GM12878 (cell line): ENCODE measurements around the gene ZNF181. TPM values are rescaled to one million over a fixed set of nuclear protein-coding genes. Genes with fewer than 3 reads are reported as not detected.

ENCODE experiments used
- BHLHE40 ChIP-seq, 2 experiments: fragments of 450-650 bp in 1 of 2; IDR thresholded peaks; 2 replicates each; pipeline ENCODE4 v1.6.1; 2011 to 2017; ENCODE audit warnings: low read depth in 2 of 2, borderline replicate concordance in 1 of 2, improper control_type of control experiment in 1 of 2, low read length in 1 of 2, mild to moderate bottlenecking in 1 of 2
- CBX3 ChIP-seq: fragments of 200-600 bp; sonication (generic); IDR thresholded peaks from 2 replicates; pipeline ENCODE4 v1.6.1; 2016; ENCODE audit warnings: low read depth, borderline replicate concordance
- CHD4 ChIP-seq: fragments of 200-600 bp; sonication (generic); IDR thresholded peaks from 2 replicates; pipeline ENCODE4 v1.6.1; 2016; ENCODE audit warnings: mild to moderate bottlenecking
- CTCF ChIP-seq, 3 experiments: IDR thresholded peaks in 2 of 3; conservative IDR thresholded peaks in 1 of 3; 2 replicates each; pipeline ENCODE4 v1.5.1; 2011; ENCODE audit warnings: low read depth in 3 of 3, low read length in 3 of 3, mild to moderate bottlenecking in 3 of 3, control low read depth in 2 of 3, moderate library complexity in 2 of 3, inconsistent platforms in 1 of 3, mixed read lengths in 1 of 3; ENCODE audit not compliant: control insufficient read depth in 2 of 3, insufficient read depth in 1 of 3; ENCODE audit errors: extremely low read depth in 1 of 3
- GATAD2B ChIP-seq: fragments of 450-650 bp; conservative IDR thresholded peaks from 2 replicates; pipeline ENCODE4 v1.6.1; 2017; ENCODE audit warnings: low read depth, mild to moderate bottlenecking, moderate library complexity
- PKNOX1 ChIP-seq: fragments of 450-650 bp; IDR thresholded peaks from 2 replicates; pipeline ENCODE4 v1.6.1; 2016; ENCODE audit warnings: mild to moderate bottlenecking
- POLR2AphosphoS2 ChIP-seq: IDR thresholded peaks from 2 replicates; pipeline ENCODE4 v1.6.1; 2011; ENCODE audit warnings: low read depth, mild to moderate bottlenecking, low read length, improper control_type of control experiment, moderate library complexity
- RAD21 ChIP-seq: IDR thresholded peaks from 2 replicates; pipeline ENCODE4 v1.6.1; 2011; ENCODE audit warnings: mild to moderate bottlenecking, low read depth, low read length, moderate library complexity; ENCODE audit not compliant: insufficient read depth
- RELB ChIP-seq: fragments of 450-650 bp; IDR thresholded peaks from 2 replicates; pipeline ENCODE4 v1.6.1; 2017; ENCODE audit warnings: low read depth, mild to moderate bottlenecking, moderate library complexity
- SREBF1 ChIP-seq: IDR thresholded peaks from 2 replicates; pipeline ENCODE4 v1.6.1; 2012; ENCODE audit warnings: mild to moderate bottlenecking, low read length
- TBL1XR1 ChIP-seq: IDR thresholded peaks from 2 replicates; pipeline ENCODE4 v1.6.1; 2012; ENCODE audit warnings: low read depth, low read length, improper control_type of control experiment
- TCF7 ChIP-seq: IDR thresholded peaks from 2 replicates; pipeline ENCODE4 v1.6.1; 2014; ENCODE audit warnings: antibody characterized with exemption, borderline replicate concordance
- ZNF592 ChIP-seq: fragments of 450-650 bp; IDR thresholded peaks from 2 replicates; pipeline ENCODE4 v1.6.1; 2017; ENCODE audit warnings: mild to moderate bottlenecking, moderate library complexity
- polyA plus RNA-seq, 11 experiments: library from polyadenylated mRNA; depleted of rRNA in 4 of 11; unstranded in 6 of 11; stranded (reverse) in 5 of 11; fragments of >200 nt; fragmentation: Nextera tagmentation in 4 of 11; fragmentation: Illumina TruSeq in 1 of 11; extraction: Ambion mirVana in 4 of 11; extraction: Trizol in 1 of 11; gene quantifications; 1 replicate in 1 of 11; 2 replicates in 10 of 11; pipeline versions ENCODE4 v1.2.1 to v1.2.3, GENCODE V29; 2011 to 2016; ENCODE audit warnings: inconsistent platforms in 2 of 11, missing spikeins in 2 of 11, low read depth in 1 of 11
- total RNA-seq, 4 experiments: library from RNA; depleted of rRNA in 3 of 4; stranded (reverse); fragments of >200 nt in 3 of 4; fragmentation: Illumina TruSeq in 1 of 4; extraction: Trizol in 1 of 4; gene quantifications; 2 replicates each; pipeline versions ENCODE4 v1.2.1 to v1.2.3, GENCODE V29; 2013 to 2021

ZNF181 gene
- total and polyA plus RNA-seq, 10 of the 15 experiments (the other 5 are each of a cell fraction or from before 2014, with no cell fraction given) = 2.1 to 10.3 (median 8.1) TPM

GRCh38 chr19:34712395-34713261 lies 21.4 kb upstream of the ZNF181 start (continued):
- no peak for TF ChIP-seq RELB
- TF ChIP-seq POLR2AphosphoS2 = no peak
- no peak for TF ChIP-seq CBX3
- TF ChIP-seq GATAD2B = no peak
- TF ChIP-seq BHLHE40 (IDR thresholded peaks at IDR 0.05; ENCODE audit: borderline replicate concordance in 1 of 2, low read depth in 2 of 2, low read length in 1 of 2) = 0 out of 4 replicates have a peak, but pooled peaks of 1 of the 2 experiments have one; percentile 13
- TF ChIP-seq CHD4 = no peak
- peak; percentile 81 for TF ChIP-seq RAD21
- peak; percentile 45 to 74 (median 53); a peak in 5 of 6 replicates for TF ChIP-seq CTCF (IDR thresholded peaks at IDR 0.05 in 2 of 3, conservative IDR thresholded peaks at IDR 0.05 in 1 of 3; ENCODE audit: control insufficient read depth in 2 of 3, extremely low read depth in 1 of 3, insufficient read depth in 1 of 3, low read depth in 3 of 3, low read length in 3 of 3)
- TF ChIP-seq TCF7 = no peak
- no peak for TF ChIP-seq ZNF592
- TF ChIP-seq PKNOX1 = no peak
- no peak for TF ChIP-seq TBL1XR1
- no peak for TF ChIP-seq SREBF1
- TF ChIP-seq, all 136 proteins: peak for 4
